Brain microvascular endothelial cell (primary cell): ENCODE measurements around the gene SPTBN4.
"Not testable (repeated sequence)": the region's sequence is repeated elsewhere in the genome, so short reads cannot be mapped to it uniquely, and the experiment has no call there.

Experiments used
- DNase-seq: peaks from one replicate; pipeline ENCODE4 v3.0.0-alpha.2; 2020
- H3K27ac ChIP-seq: fragments of 250-450 bp; sonication (Bioruptor Pico); 2 replicates; pipeline ENCODE4 v1.5.1; 2020; ENCODE audit warnings: mild to moderate bottlenecking, moderate library complexity
- H3K27me3 ChIP-seq: fragments of 250-450 bp; sonication (Bioruptor Pico); replicated peaks from 2 replicates; pipeline ENCODE4 v1.5.1; 2020; ENCODE audit warnings: mild to moderate bottlenecking
- H3K36me3 ChIP-seq: fragments of 250-450 bp; sonication (Bioruptor Pico); replicated peaks from 2 replicates; pipeline ENCODE4 v1.5.1; 2020; ENCODE audit warnings: mild to moderate bottlenecking
- H3K4me3 ChIP-seq: 2 replicates; pipeline ENCODE4 v1.5.1; 2011; ENCODE audit warnings: low read depth, mild to moderate bottlenecking, control low read depth, low read length, moderate library complexity
- CTCF ChIP-seq: IDR thresholded peaks from 2 replicates; pipeline ENCODE4 v1.5.1; 2011; ENCODE audit warnings: low read depth, mild to moderate bottlenecking, moderate library complexity, low read length, control low read depth, inconsistent platforms; ENCODE audit errors: missing control alignments
- in situ Hi-C: cut with HindIII; loops from 2 replicates; pipeline ENCODE4 v1.10.0; 2017; ENCODE audit warnings: low sequenced_read_pairs, low pct_ligation_motif_present

The SPTBN4 gene

GRCh38 chr19:40457048-40457447, 9.8 kb upstream of the SPTBN4 start:
- H3K36me3 ChIP-seq: no peaks in the 10 kb centered on the region
- in situ Hi-C loops: no loop called here
- no peak for DNase-seq
- no peak overlapping the region for H3K4me3 ChIP-seq
- no peak for TF ChIP-seq CTCF
- no peak overlapping the region for H3K27ac ChIP-seq
- no peaks in the 10 kb centered on the region for H3K27me3 ChIP-seq

- no peak overlapping the region for H3K4me3 ChIP-seq
- no peaks in the 10 kb centered on the region for H3K36me3 ChIP-seq
- no peak for DNase-seq
- H3K27ac ChIP-seq: no peak overlapping the region
- TF ChIP-seq CTCF: no peak
- no peaks in the 10 kb centered on the region for H3K27me3 ChIP-seq
- in situ Hi-C loops: no loop called here
Measured at GRCh38 chr19:40457953-40458596, 8.7 kb upstream of the SPTBN4 start.

GRCh38 chr19:40458597-40458974, 8.2 kb upstream of the SPTBN4 start:
- no peak for DNase-seq
- Histone ChIP-seq H3K27ac (no peak overlapping the region), H3K27me3 (no peaks in the 10 kb centered on the region), H3K4me3 (no peak overlapping the region), H3K36me3 (no peaks in the 10 kb centered on the region)
- in situ Hi-C loops: no loop called here
- TF ChIP-seq CTCF: no peak

- in situ Hi-C loops: no loop called here
- TF ChIP-seq CTCF: no peak
- H3K36me3 ChIP-seq: no peaks in the 10 kb centered on the region
Measured at GRCh38 chr19:40460185-40460584, 6.6 kb upstream of the SPTBN4 start.

GRCh38 chr19:40461669-40462221, 5.1 kb upstream of the SPTBN4 start:
- no peak for DNase-seq
- no peak for TF ChIP-seq CTCF
- Histone ChIP-seq H3K4me3 (no peak overlapping the region), H3K27me3 (no peaks in the 10 kb centered on the region), H3K27ac (no peak overlapping the region), H3K36me3 (no peaks in the 10 kb centered on the region)
- in situ Hi-C loops: no loop called here

More at GRCh38 chr19:40460185-40460584, 6.6 kb upstream of the SPTBN4 start:
- Histone ChIP-seq H3K4me3 (no peak overlapping the region), H3K27ac (no peak overlapping the region), H3K27me3 (no peaks in the 10 kb centered on the region)
- DNase-seq: no peak

GRCh38 chr19:40463587-40464037, 3.2 kb upstream of the SPTBN4 start:
- H3K4me3 ChIP-seq, in situ Hi-C loops: not testable (repeated sequence)

More at GRCh38 chr19:40463587-40464037, 3.2 kb upstream of the SPTBN4 start:
- not testable (repeated sequence) for H3K36me3 ChIP-seq, H3K27ac ChIP-seq, H3K27me3 ChIP-seq
- DNase-seq: peak; percentile 5
